ENCODE results near the gene THAP3.

DNA sequence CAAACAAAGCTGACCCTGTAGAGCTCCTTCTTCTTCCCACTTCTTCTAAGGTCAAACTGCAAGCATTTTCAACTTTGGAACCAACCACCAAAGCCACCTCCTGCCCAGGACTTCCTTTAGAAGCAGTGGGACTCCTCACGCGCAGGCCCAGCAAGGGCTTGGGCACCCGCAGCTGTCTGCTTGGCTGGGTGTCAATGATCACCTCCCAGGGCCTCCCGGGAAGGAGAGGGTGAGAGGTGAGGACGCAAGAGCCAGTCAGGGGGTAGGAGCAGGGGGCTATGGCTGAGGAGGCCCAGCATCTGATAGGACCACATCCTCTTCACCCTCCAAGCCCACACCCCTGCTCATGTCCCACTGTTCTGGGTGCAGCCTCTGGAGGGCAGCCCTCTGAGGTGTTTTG is 32.2 kb upstream of the THAP3 start:
- no peak for TF ChIP-seq EZH2 (IDR thresholded peaks at IDR 0.05; ENCODE audit: borderline replicate concordance, insufficient read depth, low read depth, low read length, poor library complexity, severe bottlenecking)
- no peak for TF ChIP-seq CTCF (IDR thresholded peaks at IDR 0.05)
